ENCODE results near the gene LRRC4C. TPM values are rescaled to one million over a fixed set of nuclear protein-coding genes. Genes with fewer than 3 reads are reported as not detected.

LRRC4C gene
- total RNA-seq, 4 donors from 2014 or later: 1.5 to 2.8 (median 1.7) TPM

GRCh38 chr11:41346042-41346441 is 113.4 kb downstream of the LRRC4C start:
- H3K36me3 ChIP-seq: no peaks in the 10 kb centered on the region
- no peaks in the 10 kb centered on the region for H3K9me3 ChIP-seq
- no peak overlapping the region for H3K4me3 ChIP-seq
- WGBS, 2 donors (ENCODE audit: low coverage in 1 of 2): 67 to 76% methylated on average over 2 of the region's 2 CpGs
- TF ChIP-seq CTCF (IDR thresholded peaks at IDR 0.05) (no peak), POLR2AphosphoS5 (IDR thresholded peaks at IDR 0.05) (no peak), POLR2A (IDR thresholded peaks at IDR 0.05) (no peak), EP300 (IDR thresholded peaks at IDR 0.05) (no peak)
- H3K27me3 ChIP-seq: no peaks in the 10 kb centered on the region
- no peaks in the 10 kb centered on the region for H3K4me1 ChIP-seq
- H3K27ac ChIP-seq: no peak overlapping the region
- ATAC-seq: no peak

GRCh38 chr11:41334007-41334933 is 125.2 kb downstream of the LRRC4C start:
- Histone ChIP-seq H3K36me3 (no peaks in the 10 kb centered on the region), H3K4me1 (no peaks in the 10 kb centered on the region), H3K27me3 (peaks cover 3% of the 10 kb centered on the region), H3K9me3 (no peaks in the 10 kb centered on the region), H3K27ac (no peak overlapping the region), H3K4me3 (no peak overlapping the region)
- no peak for ATAC-seq
- no peak for TF ChIP-seq POLR2AphosphoS5 (IDR thresholded peaks at IDR 0.05)
- no peak for TF ChIP-seq CTCF (IDR thresholded peaks at IDR 0.05)
- TF ChIP-seq POLR2A (IDR thresholded peaks at IDR 0.05): no peak
- TF ChIP-seq EP300 (IDR thresholded peaks at IDR 0.05): no peak
- WGBS, 2 donors (ENCODE audit: low coverage in 1 of 2): 43 to 64% methylated on average over 5 to 7 of the region's 7 CpGs

- ATAC-seq: no peak
- Histone ChIP-seq H3K4me1 (no peaks in the 10 kb centered on the region), H3K27me3 (peaks cover 3% of the 10 kb centered on the region), H3K4me3 (no peak overlapping the region), H3K36me3 (no peaks in the 10 kb centered on the region), H3K9me3 (no peaks in the 10 kb centered on the region), H3K27ac (no peak overlapping the region)
- WGBS, 2 donors (ENCODE audit: low coverage in 1 of 2): 67 to 68% methylated on average over 1 of the region's 1 CpG
- TF ChIP-seq CTCF (IDR thresholded peaks at IDR 0.05): no peak
- no peak for TF ChIP-seq EP300 (IDR thresholded peaks at IDR 0.05)
Measured at GRCh38 chr11:41333357-41333756, 126.1 kb downstream of the LRRC4C start.

GRCh38 chr11:41328324-41328723 is 131.1 kb downstream of the LRRC4C start:
- Histone ChIP-seq H3K36me3 (no peaks in the 10 kb centered on the region), H3K27me3 (no peaks in the 10 kb centered on the region), H3K27ac (no peak overlapping the region), H3K4me3 (no peak overlapping the region), H3K9me3 (no peaks in the 10 kb centered on the region), H3K4me1 (no peaks in the 10 kb centered on the region)
- no peak for ATAC-seq
- TF ChIP-seq EP300 (IDR thresholded peaks at IDR 0.05) (no peak), POLR2AphosphoS5 (IDR thresholded peaks at IDR 0.05) (no peak), POLR2A (IDR thresholded peaks at IDR 0.05) (no peak), CTCF (IDR thresholded peaks at IDR 0.05) (no peak)
- 74 to 87% methylated on average over 3 to 4 of the region's 4 CpGs for WGBS, 2 donors (ENCODE audit: low coverage in 1 of 2)

GRCh38 chr11:41323446-41323845 is 136.0 kb downstream of the LRRC4C start:
- TF ChIP-seq EP300 (IDR thresholded peaks at IDR 0.05): no peak
- TF ChIP-seq CTCF (IDR thresholded peaks at IDR 0.05): no peak
- TF ChIP-seq POLR2AphosphoS5 (IDR thresholded peaks at IDR 0.05): no peak
- no peaks in the 10 kb centered on the region for H3K9me3 ChIP-seq
- H3K4me1 ChIP-seq: no peaks in the 10 kb centered on the region
- ATAC-seq: no peak
- no peak overlapping the region for H3K4me3 ChIP-seq
- H3K36me3 ChIP-seq: no peaks in the 10 kb centered on the region
- 84 to 87% methylated on average over 3 of the region's 3 CpGs for WGBS, 2 donors (ENCODE audit: low coverage in 1 of 2)
- no peaks in the 10 kb centered on the region for H3K27me3 ChIP-seq
- no peak overlapping the region for H3K27ac ChIP-seq

Data from gastroesophageal sphincter (tissue), 4 donors.